GM18505 (cell line): Measurements from ENCODE around the gene CCER1.

Experiments used
- ATAC-seq: cut with Tn5 transposase; IDR thresholded peaks from one replicate; pipeline ENCODE4 v1.9.1; 2021; ENCODE audit not compliant: unreplicated experiment
- POLR2A ChIP-seq: IDR thresholded peaks from 4 replicates; pipeline ENCODE4 v1.6.1; 2011; ENCODE audit warnings: borderline replicate concordance; ENCODE audit not compliant: insufficient read depth, insufficient read length; ENCODE audit errors: extremely low read depth

CCER1 gene

GRCh38 chr12:90920222-90920621, 34.8 kb downstream of the CCER1 start:
- TF ChIP-seq POLR2A: no peak
- ATAC-seq: no peak

- no peak for TF ChIP-seq POLR2A
These were observed 37.5 kb downstream of the CCER1 start for GRCh38 chr12:90917431-90917830.

GRCh38 chr12:90916516-90916915, 38.5 kb downstream of the CCER1 start:
- no peak for TF ChIP-seq POLR2A
- no peak for ATAC-seq

More at GRCh38 chr12:90917431-90917830, 37.5 kb downstream of the CCER1 start:
- no peak for ATAC-seq

GRCh38 chr12:90915353-90915752, 39.6 kb downstream of the CCER1 start:
- no peak for ATAC-seq
- no peak for TF ChIP-seq POLR2A

GRCh38 chr12:90910958-90911357, 44.0 kb downstream of the CCER1 start:
- no peak for TF ChIP-seq POLR2A

GRCh38 chr12:90909069-90909770, 45.8 kb downstream of the CCER1 start:
- ATAC-seq: peak; percentile 59
- TF ChIP-seq POLR2A: no peak

More at GRCh38 chr12:90910958-90911357, 44.0 kb downstream of the CCER1 start:
- no peak for ATAC-seq

GRCh38 chr12:90908465-90908864, 46.5 kb downstream of the CCER1 start:
- ATAC-seq: no peak
- no peak for TF ChIP-seq POLR2A

- TF ChIP-seq POLR2A: no peak
- no peak for ATAC-seq
These were observed 49.1 kb downstream of the CCER1 start for GRCh38 chr12:90905691-90906370.

- ATAC-seq: no peak
- TF ChIP-seq POLR2A: no peak
These were observed 52.4 kb downstream of the CCER1 start for GRCh38 chr12:90902596-90902995.
